ENCODE results near the gene SSR4.

GRCh38 chrX:153793291-153793690 lies 1.2 kb upstream of the SSR4 start:
- TF ChIP-seq CTCF (IDR thresholded peaks at IDR 0.05; ENCODE audit: poor library complexity): no peak
- TF ChIP-seq EZH2phosphoT487 (IDR thresholded peaks at IDR 0.05; ENCODE audit: low read depth, severe bottlenecking, unreplicated experiment): no peak
- TF ChIP-seq EZH2 (IDR thresholded peaks at IDR 0.05; ENCODE audit: borderline replicate concordance): no peak

Measured in hepatocyte (in vitro differentiated cells).